HepG2 (cell line): ENCODE measurements around the gene SLC35E4. TPM values are rescaled to one million over a fixed set of nuclear protein-coding genes. Genes with fewer than 3 reads are reported as not detected.

Source experiments
- ATAC-seq: fragments of 200-7000 bp; cut with Tn5 transposase; 3 replicates; pipeline ENCODE4 v1.9.1; 2020; ENCODE audit warnings: mild to moderate bottlenecking, moderate library complexity
- BruUV-seq: library from RNA; stranded (reverse); fragments of 400-500 nt; replicated peaks from 2 replicates; lab custom pipeline; 2021; lab: Mats Ljungman, UMichigan
- CTCF ChIA-PET: fragments of 300-600 bp; formaldehyde crosslinking; extraction: SDS; loops from one replicate; lab custom pipeline; 2021; ENCODE audit warnings: low total read pairs, inconsistent platforms, low intra/inter-chr PET ratio; lab: Yijun Ruan, JAX
- POLR2A ChIA-PET: fragments of 350-600 bp; sonication (Branson Sonifier 250); formaldehyde crosslinking; loops from one replicate; lab custom pipeline; 2020; ENCODE audit warnings: antibody characterized with exemption, inconsistent platforms; lab: Yijun Ruan, JAX
- DNase-seq: peaks from one replicate; pipeline ENCODE4 v3.0.0-alpha.2; 2015; ENCODE audit warnings: low spot score
- FAIRE-seq: peaks from 3 replicates; lab custom pipeline; 2011; peaks lifted over from hg19 to GRCh38; lab: Jason Lieb, UNC
- H2AFZ ChIP-seq: one replicate; pipeline ENCODE4 v1.6.1; 2011; ENCODE audit warnings: low read length, inconsistent platforms
- H3K27ac ChIP-seq: fragments of 300-600 bp; 3 replicates; pipeline ENCODE4 v1.8.0; 2011; ENCODE audit warnings: mixed run types, mild to moderate bottlenecking, mixed read lengths, low read length, inconsistent platforms; ENCODE audit not compliant: insufficient read depth; ENCODE audit errors: extremely low read length
- H3K27me3 ChIP-seq, 2 experiments: fragments of 200-600 bp in 1 of 2; 2 replicates in 1 of 2; 3 replicates in 1 of 2; pipeline versions ENCODE4 v1.6.0 to v1.8.0; 2011; ENCODE audit warnings: low read length in 2 of 2, mild to moderate bottlenecking in 2 of 2, moderate library complexity in 2 of 2, inconsistent platforms in 1 of 2; ENCODE audit not compliant: insufficient read depth in 2 of 2, control insufficient read depth in 1 of 2
- H3K36me3 ChIP-seq, 2 experiments: fragments of 200-600 bp in 1 of 2; replicated peaks in 1 of 2; 2 replicates in 1 of 2; 3 replicates in 1 of 2; pipeline versions ENCODE4 v1.5.1 to v1.8.0; 2011; ENCODE audit warnings: low read length in 2 of 2, inconsistent platforms in 1 of 2; ENCODE audit not compliant: insufficient read depth in 2 of 2, control insufficient read depth in 1 of 2
- H3K4me1 ChIP-seq: 2 replicates; pipeline ENCODE4 v1.5.1; 2012; ENCODE audit warnings: low read length, inconsistent platforms; ENCODE audit not compliant: insufficient read depth
- H3K4me2 ChIP-seq: 2 replicates; pipeline ENCODE4 v1.6.0; 2011; ENCODE audit warnings: low read depth, low read length, inconsistent platforms
- H3K4me3 ChIP-seq, 3 experiments: fragments of 200-600 bp in 1 of 3; sonication (generic), shearing (Covaris generic) in 1 of 3; replicated peaks in 1 of 3; 2 replicates each; pipeline ENCODE4 v1.5.1; 2011 to 2016; ENCODE audit warnings: low read length in 3 of 3, inconsistent platforms in 2 of 3, low read depth in 2 of 3, mild to moderate bottlenecking in 2 of 3, control low read depth in 1 of 3, mixed read lengths in 1 of 3; ENCODE audit not compliant: insufficient read depth in 1 of 3
- H3K79me2 ChIP-seq: one replicate; pipeline ENCODE4 v1.6.1; 2011; ENCODE audit warnings: low read length, inconsistent platforms; ENCODE audit not compliant: insufficient read depth
- H3K9ac ChIP-seq: 2 replicates; pipeline ENCODE4 v1.6.0; 2011; ENCODE audit warnings: mild to moderate bottlenecking, low read depth, low read length, inconsistent platforms; ENCODE audit not compliant: insufficient read depth
- H3K9me3 ChIP-seq: 2 replicates; pipeline ENCODE4 v1.5.1; 2012; ENCODE audit warnings: mild to moderate bottlenecking, low read length
- H4K20me1 ChIP-seq: 2 replicates; pipeline ENCODE4 v1.6.0; 2011; ENCODE audit warnings: inconsistent platforms, mild to moderate bottlenecking, low read length, moderate library complexity; ENCODE audit not compliant: insufficient read depth
- ARID5B ChIP-seq: IDR thresholded peaks from 2 replicates; pipeline ENCODE4 v1.4.0; 2020; ENCODE audit warnings: mild to moderate bottlenecking, missing genetic modification reagents
- CSRNP1 ChIP-seq: sonication (generic); formaldehyde crosslinking; IDR thresholded peaks from 2 replicates; pipeline ENCODE4 v1.8.1; 2023; ENCODE audit warnings: mild to moderate bottlenecking, missing genetic modification reagents
- FOSL2 ChIP-seq: sonication (generic); formaldehyde crosslinking; IDR thresholded peaks from 2 replicates; pipeline ENCODE4 v1.4.0; 2020; ENCODE audit warnings: missing genetic modification reagents
- PPARG ChIP-seq: conservative IDR thresholded peaks from 2 replicates; pipeline ENCODE4 v1.6.1; 2016; ENCODE audit warnings: missing biosample characterization, missing genetic modification reagents
- RNF2 ChIP-seq: fragments of 450-650 bp; conservative IDR thresholded peaks from 2 replicates; pipeline ENCODE4 v1.6.1; 2016; ENCODE audit warnings: low read depth
- SMC3 ChIP-seq: IDR thresholded peaks from 2 replicates; pipeline ENCODE4 v1.6.1; 2011; ENCODE audit warnings: low read length, improper control_type of control experiment
- ZFP91 ChIP-seq: sonication (generic); formaldehyde crosslinking; IDR thresholded peaks from 2 replicates; pipeline ENCODE4 v1.9.0; 2022; ENCODE audit warnings: missing genetic modification reagents, mild to moderate bottlenecking, borderline replicate concordance
- ZNF207 ChIP-seq: fragments of 450-650 bp; IDR thresholded peaks from 2 replicates; pipeline ENCODE4 v1.6.1; 2016; ENCODE audit warnings: antibody characterized with exemption, borderline replicate concordance
- ZNF563 ChIP-seq: sonication (generic); formaldehyde crosslinking; IDR thresholded peaks from 2 replicates; pipeline ENCODE4 v1.8.0; 2022; ENCODE audit warnings: mild to moderate bottlenecking, moderate library complexity, missing genetic modification reagents
- ZNF644 ChIP-seq: IDR thresholded peaks from 2 replicates; pipeline ENCODE4 v1.6.1; 2016; ENCODE audit warnings: low read depth
- ZSCAN21 ChIP-seq: sonication (generic); formaldehyde crosslinking; IDR thresholded peaks from 2 replicates; pipeline ENCODE4 v1.8.0; 2022; ENCODE audit warnings: mild to moderate bottlenecking, missing genetic modification reagents, moderate library complexity, borderline replicate concordance
- ZSCAN25 ChIP-seq: sonication (generic); formaldehyde crosslinking; IDR thresholded peaks from 2 replicates; pipeline ENCODE4 v1.8.0; 2022; ENCODE audit warnings: mild to moderate bottlenecking, missing genetic modification reagents
- WGBS: methylation state at CpG from one replicate; pipeline ENCODE4 v1.1.6; 2017; ENCODE audit warnings: low lambda C conversion rate; 5-methylcytosine and 5-hydroxymethylcytosine counted together
- in situ Hi-C: cut with HindIII; loops from 2 replicates; pipeline ENCODE4 v1.10.0; 2017; ENCODE audit warnings: low pct_unique_long_range_greater_than_20kb; ENCODE audit not compliant: extremely low pct_ligation_motif_present
- intact Hi-C: fragments of 100-400 bp; cut with micrococcal nuclease; formaldehyde crosslinking; loops from one replicate; pipeline ENCODE4 v1.10.0; 2022; ENCODE audit not compliant: unreplicated experiment
- polyA plus RNA-seq, 8 experiments: library from polyadenylated mRNA; depleted of rRNA in 3 of 8; stranded (reverse) in 7 of 8; unstranded in 1 of 8; fragments of >200 nt; fragmentation: Illumina TruSeq in 4 of 8; extraction: Trizol in 4 of 8; gene quantifications; 2 replicates each; pipeline versions ENCODE4 v1.2.1 to v1.2.3, GENCODE V29; 2011 to 2016; ENCODE audit warnings: low read depth in 4 of 8, missing spikeins in 1 of 8, mixed read lengths in 1 of 8; ENCODE audit not compliant: insufficient read depth in 1 of 8
- total RNA-seq, 5 experiments: library from RNA; depleted of rRNA; stranded (reverse); fragments of >200 nt; fragmentation: Illumina TruSeq; extraction: Trizol; gene quantifications; 2 replicates each; pipeline ENCODE4 v1.2.3, GENCODE V29; 2016; ENCODE audit warnings: low read depth in 1 of 5
- TF ChIP-seq, protein P1 (sequence below): sonication (generic); formaldehyde crosslinking; IDR thresholded peaks from 2 replicates; pipeline ENCODE4 v1.4.0; 2020; ENCODE audit warnings: missing genetic modification reagents

SLC35E4 gene
- total and polyA plus RNA-seq, 2 of the 13 experiments (the other 11 are each of a cell fraction or from before 2014, with no cell fraction given): 0.07 to 0.15 TPM

DNA sequence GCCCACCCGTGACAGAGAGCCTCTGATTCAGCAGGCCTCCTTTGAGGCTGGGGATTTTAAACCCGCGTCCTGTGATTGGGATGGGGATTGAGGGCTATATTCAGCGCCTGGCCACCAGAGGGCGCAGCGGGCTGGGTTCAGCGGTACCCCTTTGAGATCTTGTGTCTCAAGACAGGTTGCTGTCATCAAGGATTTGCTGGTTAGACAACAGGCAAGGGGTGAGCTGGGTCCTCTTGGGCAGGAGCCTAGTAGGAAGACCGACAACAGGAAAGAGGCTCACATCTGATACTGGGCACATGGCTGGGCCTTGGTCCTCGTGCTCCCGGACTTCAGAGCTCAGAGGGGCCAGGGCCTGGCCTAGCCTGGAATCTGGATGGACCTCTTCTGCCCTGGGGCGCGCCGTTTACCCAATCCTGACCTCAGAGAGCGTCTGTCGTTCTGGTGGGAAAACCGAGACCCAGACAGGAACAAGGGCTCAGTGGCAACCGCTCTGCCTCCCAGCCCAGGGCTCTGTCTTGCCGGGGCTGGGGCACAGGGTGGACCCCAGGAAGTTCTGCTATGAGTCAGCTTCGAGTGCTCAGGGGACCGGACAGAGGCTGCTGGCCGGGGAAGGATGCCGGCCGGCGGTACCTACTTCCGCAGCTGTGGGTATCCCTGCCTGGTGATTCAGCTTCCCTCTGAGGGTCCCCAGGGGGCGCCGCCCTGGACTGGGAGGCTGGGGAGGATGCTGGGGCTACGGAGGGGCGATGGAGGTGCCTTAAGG, 929 bp upstream of the SLC35E4 start:
- POLR2A ChIA-PET: interaction anchor here (0.6 to 1.3 kb wide), 3 partner anchors 28 to 120 kb away, joined by 3 to 8 read pairs (median 5); partner anchors contain the start of gene TCN2
- H3K4me1 ChIP-seq: peaks cover 10% of the 10 kb centered on the region
- CTCF ChIA-PET: interaction anchor here (1.0 to 3.4 kb wide), 3 partner anchors 33 to 121 kb away, joined by 3 to 61 read pairs (median 4); partner anchors contain the start of gene DUSP18
- no peak overlapping the region for H3K4me3 ChIP-seq
- intact Hi-C loops: loop anchor here (1.0 kb wide), 1 partner anchor 121 kb away; no protein-coding TSS in a partner anchor
- H2AFZ ChIP-seq: no peak overlapping the region
- no peaks in the 10 kb centered on the region for H3K9me3 ChIP-seq
- in situ Hi-C loops: loop anchor here (5.0 kb wide), 1 partner anchor 123 kb away; no protein-coding TSS in a partner anchor
- peaks cover 0 to 2% of the 10 kb centered on the region in 2 experiments; a peak in 3 of 5 replicates for H3K27me3 ChIP-seq
- peak overlapping the region; percentile 82; the same call in 1 of the 2 replicates for H3K4me2 ChIP-seq
- H3K9ac ChIP-seq: no peak overlapping the region
- H3K36me3 ChIP-seq: no peaks in the 10 kb centered on the region
- FAIRE-seq: peak; percentile 60
- peak; percentile 71 for ATAC-seq
- H3K79me2 ChIP-seq: no peaks in the 10 kb centered on the region
- BruUV-seq: no TSS peak
- H3K27ac ChIP-seq: no peak overlapping the region
- H4K20me1 ChIP-seq: no peaks in the 10 kb centered on the region
- DNase-seq: peak; percentile 31
- 0% methylated on average over 7 of the region's 29 CpGs for WGBS
- TF ChIP-seq ZNF563 (CRISPR knock-in tag): no peak
- no peak for TF ChIP-seq ZNF207
- peak; percentile 45; the same call in 1 of the 2 replicates for TF ChIP-seq ZFP91 (CRISPR knock-in tag)
- 0 out of 2 replicates have a peak, but pooled peaks have one; percentile 30 for TF ChIP-seq ARID5B (CRISPR knock-in tag)
- TF ChIP-seq SMC3: peak; percentile 72
- TF ChIP-seq ZNF644 (CRISPR knock-in tag): no peak
- TF ChIP-seq, protein P1, sequence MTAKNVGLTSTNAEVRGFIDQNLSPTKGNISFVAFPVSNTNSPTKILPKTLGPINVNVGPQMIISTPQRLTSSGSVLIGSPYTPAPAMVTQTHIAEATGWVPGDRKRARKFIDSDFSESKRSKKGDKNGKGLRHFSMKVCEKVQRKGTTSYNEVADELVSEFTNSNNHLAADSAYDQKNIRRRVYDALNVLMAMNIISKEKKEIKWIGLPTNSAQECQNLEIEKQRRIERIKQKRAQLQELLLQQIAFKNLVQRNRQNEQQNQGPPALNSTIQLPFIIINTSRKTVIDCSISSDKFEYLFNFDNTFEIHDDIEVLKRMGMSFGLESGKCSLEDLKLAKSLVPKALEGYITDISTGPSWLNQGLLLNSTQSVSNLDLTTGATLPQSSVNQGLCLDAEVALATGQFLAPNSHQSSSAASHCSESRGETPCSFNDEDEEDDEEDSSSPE: no peak
- no peak for TF ChIP-seq ZSCAN25 (CRISPR knock-in tag)
- TF ChIP-seq RNF2: 0 out of 2 replicates have a peak, but pooled peaks have one; percentile 34
- TF ChIP-seq ZSCAN21 (CRISPR knock-in tag): no peak
- TF ChIP-seq PPARG (CRISPR knock-in tag): no peak
- TF ChIP-seq FOSL2: 0 out of 2 replicates have a peak, but pooled peaks have one; percentile 14
- TF ChIP-seq CSRNP1 (CRISPR knock-in tag): 0 out of 2 replicates have a peak, but pooled peaks have one; percentile 33
